ENCODE data around the gene BARX1.
"Not testable (repeated sequence)": the region's sequence is repeated elsewhere in the genome, so short reads cannot be mapped to it uniquely, and the experiment has no call there.

The BARX1 gene

GRCh38 chr9:93976081-93976480 lies 20.9 kb upstream of the BARX1 start:
- Mint-ChIP-seq H3K27ac (no peak overlapping the region), H3K9me3 (peaks cover 10% of the 10 kb centered on the region), H3K27me3 (peaks cover 34% of the 10 kb centered on the region), H3K4me1 (no peaks in the 10 kb centered on the region), H3K36me3 (no peaks in the 10 kb centered on the region), H3K4me3 (no peak overlapping the region)
- no peak for DNase-seq
- CTCF ChIA-PET = no interaction called here

GRCh38 chr9:93975262-93975661 lies 20.1 kb upstream of the BARX1 start:
- no peak overlapping the region for H3K27ac Mint-ChIP-seq

GRCh38 chr9:93974151-93974550 lies 19.0 kb upstream of the BARX1 start:
- Mint-ChIP-seq H3K9me3 (peaks cover 10% of the 10 kb centered on the region), H3K4me1 (no peaks in the 10 kb centered on the region), H3K27me3 (peaks cover 32% of the 10 kb centered on the region), H3K27ac (no peak overlapping the region), H3K36me3 (no peaks in the 10 kb centered on the region), H3K4me3 (no peak overlapping the region)
- CTCF ChIA-PET = interaction anchor here (0.6 kb wide), 1 partner anchor 26 kb away, joined by 3 read pairs; no protein-coding TSS in a partner anchor
- DNase-seq = no peak

More at GRCh38 chr9:93975262-93975661, 20.1 kb upstream of the BARX1 start:
- Mint-ChIP-seq H3K4me3 (no peak overlapping the region), H3K27me3 (peaks cover 39% of the 10 kb centered on the region), H3K9me3 (peaks cover 10% of the 10 kb centered on the region), H3K4me1 (no peaks in the 10 kb centered on the region), H3K36me3 (no peaks in the 10 kb centered on the region)
- CTCF ChIA-PET = no interaction called here
- DNase-seq = no peak

- not testable (repeated sequence) for H3K4me1 Mint-ChIP-seq, DNase-seq, H3K36me3 Mint-ChIP-seq, H3K4me3 Mint-ChIP-seq, H3K9me3 Mint-ChIP-seq, H3K27ac Mint-ChIP-seq
- CTCF ChIA-PET = interaction anchor here (1.6 kb wide), 1 partner anchor 11 kb away, joined by 3 read pairs; no protein-coding TSS in a partner anchor
- peaks cover 30% of the 10 kb centered on the region for H3K27me3 Mint-ChIP-seq
Observed at GRCh38 chr9:93972655-93973054, 17.5 kb upstream of the BARX1 start.

- CTCF ChIA-PET = no interaction called here
- DNase-seq = no peak
- Mint-ChIP-seq H3K36me3 (no peaks in the 10 kb centered on the region), H3K27me3 (peaks cover 35% of the 10 kb centered on the region), H3K4me1 (no peaks in the 10 kb centered on the region), H3K9me3 (peaks cover 10% of the 10 kb centered on the region), H3K4me3 (no peak overlapping the region), H3K27ac (no peak overlapping the region)
Observed at GRCh38 chr9:93969328-93969661, 14.1 kb upstream of the BARX1 start.

GRCh38 chr9:93968451-93969327 lies 13.5 kb upstream of the BARX1 start:
- CTCF ChIA-PET = no interaction called here
- no peak for DNase-seq
- Mint-ChIP-seq H3K4me3 (no peak overlapping the region), H3K36me3 (no peaks in the 10 kb centered on the region), H3K27me3 (peaks cover 38% of the 10 kb centered on the region), H3K9me3 (peaks cover 10% of the 10 kb centered on the region), H3K4me1 (no peaks in the 10 kb centered on the region), H3K27ac (no peak overlapping the region)

GRCh38 chr9:93967020-93967803 lies 12.1 kb upstream of the BARX1 start:
- Mint-ChIP-seq H3K4me1 (peaks cover 11% of the 10 kb centered on the region), H3K27me3 (peaks cover 41% of the 10 kb centered on the region), H3K9me3 (no peaks in the 10 kb centered on the region), H3K27ac (no peak overlapping the region), H3K4me3 (no peak overlapping the region), H3K36me3 (no peaks in the 10 kb centered on the region)
- DNase-seq = no peak
- CTCF ChIA-PET = interaction anchor here (1.0 to 1.3 kb wide), 2 partner anchors 35 to 285 kb away, joined by 4 to 5 read pairs; no protein-coding TSS in a partner anchor

GRCh38 chr9:93965830-93966577 lies 10.8 kb upstream of the BARX1 start:
- H3K27ac Mint-ChIP-seq = no peak overlapping the region
- no peak for DNase-seq

GRCh38 chr9:93964685-93965084 lies 9.5 kb upstream of the BARX1 start:
- Mint-ChIP-seq H3K27me3 (peaks cover 45% of the 10 kb centered on the region), H3K4me1 (peaks cover 19% of the 10 kb centered on the region), H3K36me3 (no peaks in the 10 kb centered on the region), H3K9me3 (no peaks in the 10 kb centered on the region), H3K27ac (no peak overlapping the region), H3K4me3 (no peak overlapping the region)
- DNase-seq = no peak
- CTCF ChIA-PET = interaction anchor here (0.6 to 5.5 kb wide), 8 partner anchors 21 to 1687 kb away, joined by 3 to 35 read pairs (median 4); no protein-coding TSS in a partner anchor

More at GRCh38 chr9:93965830-93966577, 10.8 kb upstream of the BARX1 start:
- H3K27me3 Mint-ChIP-seq = peaks cover 40% of the 10 kb centered on the region
- H3K36me3 Mint-ChIP-seq = no peaks in the 10 kb centered on the region
- CTCF ChIA-PET = interaction anchor here (1.3 kb wide), 1 partner anchor 284 kb away, joined by 4 read pairs; no protein-coding TSS in a partner anchor
- H3K4me3 Mint-ChIP-seq = no peak overlapping the region
- no peaks in the 10 kb centered on the region for H3K9me3 Mint-ChIP-seq
- H3K4me1 Mint-ChIP-seq = peaks cover 14% of the 10 kb centered on the region

GRCh38 chr9:93963969-93964368 lies 8.8 kb upstream of the BARX1 start:
- Mint-ChIP-seq H3K4me3 (no peak overlapping the region), H3K27me3 (peaks cover 53% of the 10 kb centered on the region), H3K36me3 (peaks cover 1% of the 10 kb centered on the region), H3K9me3 (no peaks in the 10 kb centered on the region), H3K27ac (no peak overlapping the region), H3K4me1 (peaks cover 25% of the 10 kb centered on the region)
- CTCF ChIA-PET = interaction anchor here (0.6 to 5.5 kb wide), 9 partner anchors 15 to 1686 kb away, joined by 3 to 35 read pairs (median 3); no protein-coding TSS in a partner anchor
- no peak for DNase-seq

GRCh38 chr9:93963489-93963888 lies 8.3 kb upstream of the BARX1 start:
- DNase-seq, H3K9me3 Mint-ChIP-seq, H3K27ac Mint-ChIP-seq, H3K36me3 Mint-ChIP-seq, H3K4me3 Mint-ChIP-seq: not testable (repeated sequence)
- Mint-ChIP-seq H3K4me1 (peaks cover 28% of the 10 kb centered on the region), H3K27me3 (peaks cover 57% of the 10 kb centered on the region)
- CTCF ChIA-PET = interaction anchor here (0.6 to 5.5 kb wide), 8 partner anchors 14 to 283 kb away, joined by 3 to 35 read pairs (median 4); no protein-coding TSS in a partner anchor

GRCh38 chr9:93962561-93963440 lies 7.6 kb upstream of the BARX1 start:
- Mint-ChIP-seq H3K4me3 (no peak overlapping the region), H3K4me1 (peaks cover 31% of the 10 kb centered on the region), H3K27me3 (peaks cover 61% of the 10 kb centered on the region), H3K9me3 (no peaks in the 10 kb centered on the region), H3K27ac (no peak overlapping the region), H3K36me3 (peaks cover 3% of the 10 kb centered on the region)
- CTCF ChIA-PET = interaction anchor here (1.0 to 5.5 kb wide), 10 partner anchors 9 to 282 kb away, joined by 3 to 35 read pairs (median 4); no protein-coding TSS in a partner anchor
- peak; percentile 85 for DNase-seq

GRCh38 chr9:93962017-93962416 lies 6.9 kb upstream of the BARX1 start:
- CTCF ChIA-PET = interaction anchor here (0.7 to 5.5 kb wide), 8 partner anchors 10 to 281 kb away, joined by 3 to 35 read pairs (median 3); no protein-coding TSS in a partner anchor
- H3K4me3 Mint-ChIP-seq = no peak overlapping the region

More at GRCh38 chr9:93962017-93962416, 6.9 kb upstream of the BARX1 start:
- H3K27ac Mint-ChIP-seq = no peak overlapping the region
- H3K9me3 Mint-ChIP-seq = no peaks in the 10 kb centered on the region
- peaks cover 31% of the 10 kb centered on the region for H3K4me1 Mint-ChIP-seq
- H3K27me3 Mint-ChIP-seq = peaks cover 66% of the 10 kb centered on the region
- DNase-seq = no peak
- peaks cover 3% of the 10 kb centered on the region for H3K36me3 Mint-ChIP-seq
